NCI-H2029 treated with DMSO at 0.1 percent for 48 hours (cell line): ENCODE measurements around the gene CSRNP3.

Source experiments
- DNase-seq: peaks from one replicate; lab custom pipeline; 2025; lab: John Stamatoyannopoulos, UW

The CSRNP3 gene

GRCh38 chr2:165544897-165545296 lies 75.4 kb downstream of the CSRNP3 start:
- DNase-seq, result no peak

- DNase-seq, result no peak
These were observed 78.4 kb downstream of the CSRNP3 start for GRCh38 chr2:165547900-165548299.

DNA sequence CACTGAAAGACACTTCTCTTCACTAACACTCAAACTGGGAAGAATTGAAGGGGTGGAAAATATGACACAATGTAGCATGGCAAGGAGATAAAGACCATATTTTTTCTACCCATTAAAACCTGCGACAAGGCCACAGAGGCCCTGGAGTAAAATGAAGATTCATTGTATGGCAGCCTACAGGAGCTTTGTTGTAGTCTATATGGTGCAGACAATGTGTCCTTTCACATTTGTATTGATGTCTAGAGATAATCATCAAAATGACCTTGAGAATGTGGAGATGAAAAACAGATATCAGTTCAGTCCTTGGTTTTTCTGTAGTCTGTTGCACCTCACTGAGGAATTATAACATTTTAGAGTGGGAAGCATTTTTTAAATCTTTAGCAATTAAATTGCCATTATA lies 80.1 kb downstream of the CSRNP3 start:
- DNase-seq, result no peak

- no peak for DNase-seq
These were observed 89.3 kb downstream of the CSRNP3 start for GRCh38 chr2:165558832-165559231.

DNA sequence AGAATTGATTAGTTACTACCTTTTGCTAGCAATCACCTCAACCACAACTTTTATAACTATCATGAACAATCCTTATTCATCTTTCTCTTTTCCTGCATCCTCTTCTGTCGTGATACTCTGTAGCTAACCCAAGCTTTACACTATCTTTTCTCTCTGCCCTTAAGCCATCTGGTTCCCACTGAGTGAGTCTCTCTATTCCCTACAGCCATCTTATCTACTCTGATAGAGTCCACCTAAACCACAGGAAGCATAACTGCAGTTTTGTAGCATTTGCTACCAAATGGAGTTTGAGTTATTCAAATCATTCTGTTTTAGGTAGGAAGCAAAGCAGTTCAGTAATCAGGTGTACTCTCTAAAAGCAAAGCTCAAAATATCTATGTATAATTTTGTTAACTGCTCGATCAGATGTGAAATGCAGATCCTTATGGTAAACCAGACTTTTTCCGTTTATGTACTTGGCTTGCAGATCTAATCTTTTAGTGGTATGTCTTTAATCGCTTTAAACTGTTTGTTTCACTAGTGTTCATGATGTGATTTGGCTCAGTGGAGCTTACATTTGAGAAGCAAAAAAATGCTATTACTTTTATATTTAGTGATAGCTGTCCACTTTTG lies 91.0 kb downstream of the CSRNP3 start:
- DNase-seq, result no peak

DNA sequence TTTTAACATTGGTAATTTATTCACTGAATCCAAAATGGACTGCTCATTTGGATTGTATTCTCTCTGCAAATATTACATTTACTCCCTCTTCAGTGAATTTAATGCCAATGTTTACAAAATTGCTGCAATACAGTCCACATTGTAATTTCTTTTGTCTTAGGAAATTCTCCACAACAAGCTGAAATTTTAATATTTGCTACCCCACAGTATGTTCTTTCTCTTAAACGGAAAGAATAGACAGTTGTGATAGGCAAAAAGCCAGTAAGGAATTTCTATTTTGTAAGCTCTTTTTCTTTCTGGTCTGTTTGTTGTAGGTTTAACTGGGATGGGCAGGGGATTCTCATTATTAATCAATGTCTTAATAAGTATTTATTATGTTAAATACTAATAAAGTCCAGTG lies 92.0 kb downstream of the CSRNP3 start:
- DNase-seq, result no peak

DNA sequence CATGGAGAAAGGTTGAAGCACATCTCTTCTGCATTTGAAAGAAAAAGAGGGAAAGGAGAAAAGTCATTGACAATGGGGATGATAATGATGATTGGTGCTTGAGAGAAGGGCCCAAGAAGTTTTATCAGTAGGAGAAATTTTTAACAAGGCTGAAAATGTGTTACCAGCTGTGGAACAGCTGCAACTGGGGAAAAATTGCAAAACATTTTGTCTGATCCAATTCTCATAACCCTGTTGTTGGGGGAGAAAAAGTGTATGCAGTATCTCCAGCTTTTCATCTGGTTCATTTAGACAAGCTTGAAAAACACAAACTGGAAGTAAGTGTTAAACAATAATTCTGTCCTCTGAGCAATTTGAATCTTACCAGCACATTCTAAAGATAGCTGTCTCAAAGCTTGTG lies 92.7 kb downstream of the CSRNP3 start:
- no peak for DNase-seq

- no peak for DNase-seq
These were observed 94.1 kb downstream of the CSRNP3 start for GRCh38 chr2:165563468-165564225.

- DNase-seq, result no peak
These were observed 96.5 kb downstream of the CSRNP3 start for GRCh38 chr2:165566008-165566407.

DNA sequence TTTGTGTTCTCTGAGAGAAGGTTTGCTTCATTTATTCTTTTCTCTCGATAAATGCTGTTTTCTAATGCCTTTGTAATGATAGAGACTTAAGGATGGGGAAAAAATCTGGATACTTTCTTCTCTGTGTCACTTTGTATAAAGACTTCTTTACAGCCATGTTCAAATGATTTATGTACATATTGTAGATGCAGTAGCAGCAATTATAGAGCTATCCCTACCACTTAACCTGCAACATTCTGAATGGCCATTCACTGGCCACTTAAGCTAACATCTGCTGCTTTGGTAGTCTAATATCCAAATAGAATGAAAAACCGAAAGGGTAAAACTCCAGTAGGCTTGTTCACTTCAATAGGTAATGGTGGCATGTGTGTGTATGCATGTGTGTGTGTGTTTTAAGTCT lies 97.8 kb downstream of the CSRNP3 start:
- peak; percentile 64 for DNase-seq

GRCh38 chr2:165568361-165568760 lies 98.9 kb downstream of the CSRNP3 start:
- DNase-seq, result peak; percentile 43

- no peak for DNase-seq
These were observed 102.0 kb downstream of the CSRNP3 start for GRCh38 chr2:165571477-165571876.

GRCh38 chr2:165572151-165572550 lies 102.7 kb downstream of the CSRNP3 start:
- peak; percentile 64 for DNase-seq

DNA sequence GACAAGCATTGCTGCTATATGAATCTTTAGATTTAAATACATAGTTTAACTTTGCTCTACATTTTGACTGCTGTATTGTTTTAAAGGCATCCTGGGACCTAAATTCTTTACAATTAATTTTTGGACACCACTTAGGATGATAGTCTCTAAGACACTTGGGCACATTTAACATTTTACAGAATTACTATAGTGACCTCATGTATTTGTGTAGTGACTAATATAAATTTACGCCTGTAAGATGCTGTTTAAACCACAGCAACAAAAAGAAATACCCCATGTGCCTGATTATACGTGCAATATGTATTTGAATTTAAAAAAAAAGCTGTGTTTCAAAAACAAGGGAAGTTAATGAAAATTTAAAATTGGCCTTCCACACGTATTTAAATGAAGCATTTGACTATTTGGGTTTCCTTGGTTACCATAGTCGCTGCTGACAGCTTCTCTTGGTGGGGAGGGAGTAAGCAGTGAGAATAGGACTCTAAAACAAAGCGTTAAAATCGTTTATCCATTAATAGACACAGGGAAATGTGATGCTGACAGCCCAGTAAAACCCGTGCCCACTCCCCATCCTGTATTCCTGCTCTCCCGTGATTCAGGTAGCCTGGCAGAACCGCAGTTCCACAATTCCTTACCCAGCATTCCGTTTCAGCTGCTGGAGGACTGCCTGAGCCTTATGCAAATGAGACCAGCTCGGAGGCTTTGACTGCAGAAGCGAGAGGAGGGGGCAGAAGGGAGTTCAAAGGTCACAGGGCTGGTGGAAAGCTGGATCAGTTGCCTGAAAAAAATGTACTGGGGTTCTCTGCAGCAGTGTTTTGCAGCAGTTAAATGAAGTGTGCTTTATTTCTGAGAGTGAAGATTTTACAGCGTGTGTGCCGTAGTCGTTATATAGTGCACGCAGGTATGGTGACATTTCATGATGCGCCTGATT lies 104.3 kb downstream of the CSRNP3 start:
- peak; percentile 89 for DNase-seq

DNA sequence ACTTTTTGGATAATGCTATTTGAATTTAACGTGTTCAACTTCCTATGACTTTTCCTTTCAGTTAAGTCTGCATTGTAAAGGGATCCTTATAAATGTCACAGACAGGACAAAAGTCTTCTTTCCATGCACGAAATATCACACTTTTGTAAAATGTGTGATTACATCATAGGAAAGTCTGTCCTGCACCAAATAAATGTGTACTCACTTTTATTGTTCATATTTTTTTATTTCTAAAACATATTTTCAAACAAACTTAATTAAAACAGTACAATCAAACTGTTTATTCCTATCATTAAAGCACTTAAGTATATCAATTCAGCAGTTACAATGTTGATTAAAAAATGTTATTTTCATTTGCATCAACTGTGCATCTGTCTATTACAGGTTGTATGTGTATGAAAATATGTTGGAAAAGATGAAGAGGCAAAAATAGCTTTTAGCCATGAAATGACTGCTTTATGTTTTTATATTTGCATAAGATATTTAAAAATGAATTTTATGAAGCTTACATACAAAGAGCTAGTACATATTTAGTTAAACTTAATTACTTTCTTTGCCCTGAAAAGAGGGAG lies 105.6 kb downstream of the CSRNP3 start:
- no peak for DNase-seq

- no peak for DNase-seq
These were observed 107.1 kb downstream of the CSRNP3 start for GRCh38 chr2:165576409-165577154.

GRCh38 chr2:165582409-165582808 lies 112.9 kb downstream of the CSRNP3 start:
- DNase-seq, result no peak

DNA sequence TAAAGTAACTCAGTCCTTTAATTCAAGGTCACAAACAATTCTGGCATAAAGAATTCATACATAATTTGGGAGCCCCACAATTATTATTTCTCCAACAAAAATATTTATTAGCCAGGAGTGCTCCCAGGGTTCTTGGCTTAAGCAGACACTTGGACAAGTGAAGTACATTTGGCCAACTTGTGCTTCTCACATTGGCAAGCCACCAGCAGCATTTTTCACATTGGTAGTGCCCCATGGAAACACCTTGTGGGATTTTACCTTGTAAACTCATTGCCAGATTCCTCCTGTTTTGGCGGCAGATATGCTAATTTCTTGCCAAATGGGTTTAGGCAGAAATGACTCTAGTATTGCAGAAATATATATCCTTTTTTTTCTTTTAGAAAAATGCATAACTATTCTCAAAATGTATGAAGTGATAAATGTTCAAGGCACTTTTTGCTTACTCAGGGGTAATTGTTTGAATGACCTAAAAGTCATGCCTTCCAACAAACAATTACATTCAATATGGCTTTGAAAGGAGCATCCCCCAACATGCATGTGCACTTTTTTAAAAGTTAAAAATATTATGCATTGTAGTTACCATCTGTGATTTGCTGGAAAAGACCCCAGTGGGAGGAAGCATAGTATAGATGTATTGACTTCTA lies 113.5 kb downstream of the CSRNP3 start:
- no peak for DNase-seq

DNA sequence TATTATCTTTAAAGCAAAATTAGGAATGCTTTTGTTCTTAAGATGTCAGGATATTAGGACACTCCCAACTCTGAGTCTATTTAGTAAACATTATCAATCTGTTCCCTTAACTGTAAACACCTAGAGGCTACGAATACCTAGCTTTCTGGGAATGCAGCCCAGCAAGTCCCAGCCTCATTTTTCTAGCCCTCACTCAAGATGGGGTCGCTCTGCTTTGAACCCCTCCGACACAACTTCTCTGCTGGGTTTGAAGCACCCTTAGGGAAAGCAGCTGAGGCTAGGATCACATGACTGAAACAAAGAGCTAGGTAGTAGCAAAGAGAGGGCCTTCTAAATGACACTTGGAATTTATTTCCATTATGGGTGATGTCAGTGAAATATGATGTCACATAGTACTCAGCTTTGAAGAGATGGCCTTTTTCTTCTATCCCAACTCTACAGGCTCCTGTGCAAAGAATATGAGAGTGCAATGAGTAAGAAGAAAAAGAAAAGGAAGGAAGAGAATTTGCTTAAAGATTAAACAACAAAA lies 114.7 kb downstream of the CSRNP3 start:
- no peak for DNase-seq

- no peak for DNase-seq
These were observed 116.5 kb downstream of the CSRNP3 start for GRCh38 chr2:165586019-165586418.
